Pancreas (tissue), 10 donors: ENCODE measurements around the gene LGI4. TPM values are rescaled to one million over a fixed set of nuclear protein-coding genes. Genes with fewer than 3 reads are reported as not detected.
A peak's percentile ranks its signal among the peaks of the same experiment; 100 is the strongest.

Source experiments
- ATAC-seq, 4 donors: fragments of 200-7000 bp; cut with Tn5 transposase; one replicate each; pipeline versions ENCODE4 v1.8.0 to v1.9.1; 2020; ENCODE audit warnings: mild to moderate bottlenecking in 4 of 4, moderate library complexity in 4 of 4
- DNase-seq, 6 donors: peaks; one replicate each; pipeline ENCODE4 v3.0.0-alpha.2; 2020
- FAIRE-seq: peaks from 2 replicates; lab custom pipeline; 2012; peaks lifted over from hg19 to GRCh38; lab: Jason Lieb, UNC
- H3K27ac ChIP-seq, 4 donors: fragments of 200-600 bp; sonication (generic); 1 replicate in 3 of 4; 2 replicates in 1 of 4; pipeline versions ENCODE4 v1.5.0 to v1.8.0; 2020
- H3K27me3 ChIP-seq, 4 donors: fragments of 200-600 bp; one replicate each; pipeline ENCODE4 v1.8.0; 2021
- H3K36me3 ChIP-seq, 3 donors: fragments of 200-600 bp; sonication (generic) in 1 of 3; one replicate each; pipeline versions ENCODE4 v1.5.0 to v1.8.0; 2020 to 2021
- H3K4me1 ChIP-seq, 3 donors: fragments of 200-600 bp; one replicate each; pipeline ENCODE4 v1.8.0; 2021
- H3K4me3 ChIP-seq, 4 donors: fragments of 200-600 bp; sonication (generic) in 2 of 4; one replicate each; pipeline versions ENCODE4 v1.5.0 to v1.8.0; 2020 to 2021
- H3K9me3 ChIP-seq, 4 donors: fragments of 200-600 bp; one replicate each; pipeline ENCODE4 v1.8.0; 2021
- CTCF ChIP-seq, 4 donors: fragments of 200-600 bp; sonication (generic) in 3 of 4; IDR thresholded peaks; one replicate each; pipeline versions ENCODE4 v1.5.0 to v1.8.0; 2021; ENCODE audit warnings: antibody characterized with exemption in 4 of 4
- WGBS, 2 donors: extraction: QIAGEN DNeasy Blood & Tissue Kit; methylation state at CpG; one replicate each; pipeline ENCODE4 v1.1.7; 2013; 5-methylcytosine and 5-hydroxymethylcytosine counted together
- intact Hi-C, 3 donors: fragments of 100-400 bp; cut with DNase I; formaldehyde crosslinking; loops; one replicate each; pipeline versions ENCODE4 v1.11.1 to v1.14.2; 2022
- polyA plus RNA-seq, 2 donors: library from polyadenylated mRNA; stranded (reverse); fragments of 200-250 nt; gene quantifications; one replicate each; pipeline ENCODE4 v1.2.3, GENCODE V29; 2013
- total RNA-seq, 6 donors: library from RNA; stranded (reverse); fragmentation: NEBNext Ultra II Directional in 4 of 6; extraction: Animal tissue kit (Norgen Biotek cat#: 25700) in 4 of 6; gene quantifications; one replicate each; pipeline versions ENCODE4 v1.2.1 to v1.2.4, GENCODE V29; 2021 to 2023
- donor health status: healthy with polysubstance abuse.
- donor health status: DM: no; HTN: no; CAD: no; lungs with moderate emphysema.
- donor health status: DM: no; HTN: no; CAD: no.
- donor health status: control.
- donor health status: control.
- donor health status: Bipolar disorder and iron deficiency.
- donor health status: DM: yes; HTN: yes; CAD: no.
- donor health status: DM: no; HTN: no; CAD: no.
- donor health status: DM: no; HTN: no; CAD: no.
- donor health status: DM: yes; HTN: yes; CAD: no.

Gene LGI4
- total and polyA plus RNA-seq, 8 donors = 0.38 to 17.9 (median 2.2) TPM

GRCh38 chr19:35138305-35138892 is 3.5 kb upstream of the LGI4 start, which contains the start of gene FXYD1:
FXYD1 (plus strand) TSS chr19:35138824; CDS start chr19:35140080, 1,256 bp downstream.
- no peak for TF ChIP-seq CTCF (IDR thresholded peaks at IDR 0.05)
- H3K27me3 ChIP-seq = no peaks in the 10 kb centered on the region
- peaks cover 5 to 14% (median 10%) of the 10 kb centered on the region in 3 donors for H3K4me1 ChIP-seq
- H3K27ac ChIP-seq = peak within 1 kb of the TSS; percentile 9 to 42 (median 32)
- ATAC-seq (no peak), FAIRE-seq (no peak), DNase-seq (peak in 2 of 6 donors; percentile 14 to 74)
- intact Hi-C loops = loop anchor here in 1 of 3 donors (10.0 kb wide), 1 partner anchor 74 kb away; no protein-coding TSS in a partner anchor
- H3K4me3 ChIP-seq = no peak within 1 kb of the TSS
- H3K36me3 ChIP-seq = no peaks in the 10 kb centered on the region
- no peaks in the 10 kb centered on the region for H3K9me3 ChIP-seq
- 78 to 79% methylated on average over 16 to 18 of the region's 18 CpGs for WGBS, 2 donors

GRCh38 chr19:35136977-35137702 is 2.3 kb upstream of the LGI4 start:
- no peaks in the 10 kb centered on the region for H3K36me3 ChIP-seq
- WGBS, 2 donors = 17 to 27% methylated on average over 9 of the region's 9 CpGs
- ATAC-seq (peak in 3 of 4 donors; percentile 7 to 36 (median 27)), FAIRE-seq (no peak), DNase-seq (peak in 4 of 6 donors; percentile 22 to 56 (median 52))
- no peaks in the 10 kb centered on the region for H3K27me3 ChIP-seq
- TF ChIP-seq CTCF (IDR thresholded peaks at IDR 0.05) = no peak
- peak overlapping the region; percentile 9 to 42 (median 32) for H3K27ac ChIP-seq
- H3K9me3 ChIP-seq = no peaks in the 10 kb centered on the region
- intact Hi-C loops = loop anchor here in 1 of 3 donors (10.0 kb wide), 1 partner anchor 72 kb away; no protein-coding TSS in a partner anchor
- no peak overlapping the region for H3K4me3 ChIP-seq
- H3K4me1 ChIP-seq = peaks cover 5 to 10% (median 9%) of the 10 kb centered on the region in 3 donors

DNA sequence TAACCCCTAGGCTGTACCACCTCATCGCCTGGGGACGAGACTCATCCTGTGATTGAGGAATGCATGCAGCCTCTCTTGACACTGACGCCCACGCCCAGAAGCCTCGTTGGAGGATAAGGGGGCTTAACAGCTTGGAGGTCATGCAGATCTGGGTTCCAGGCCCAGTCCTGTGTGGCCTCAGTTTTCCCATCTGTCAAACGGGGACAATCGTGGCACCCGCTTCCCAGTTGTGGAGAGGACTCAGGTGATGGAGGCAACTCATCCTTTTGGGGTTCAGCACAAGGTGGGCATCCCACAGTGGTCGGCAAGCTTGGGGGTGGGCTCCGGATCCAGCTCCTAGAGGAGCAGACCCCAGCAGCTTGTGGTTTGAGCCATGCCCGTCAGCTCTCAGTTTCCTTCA is 1.4 kb upstream of the LGI4 start:
- FAIRE-seq (no peak), DNase-seq (peak in 2 of 6 donors; percentile 19 to 47), ATAC-seq (no peak)
- H3K36me3 ChIP-seq = no peaks in the 10 kb centered on the region
- H3K27me3 ChIP-seq = no peaks in the 10 kb centered on the region
- H3K27ac ChIP-seq = no peak overlapping the region
- H3K9me3 ChIP-seq = no peaks in the 10 kb centered on the region
- intact Hi-C loops = loop anchor here in 1 of 3 donors (10.0 kb wide), 1 partner anchor 71 kb away; no protein-coding TSS in a partner anchor
- H3K4me3 ChIP-seq = no peak overlapping the region
- peaks cover 3 to 10% (median 5%) of the 10 kb centered on the region in 3 donors for H3K4me1 ChIP-seq
- 72 to 75% methylated on average over 11 of the region's 11 CpGs for WGBS, 2 donors
- TF ChIP-seq CTCF (IDR thresholded peaks at IDR 0.05) = no peak

- Histone ChIP-seq H3K36me3 (no peaks in the 10 kb centered on the region), H3K27me3 (no peaks in the 10 kb centered on the region), H3K9me3 (no peaks in the 10 kb centered on the region), H3K4me3 (no peak overlapping the region), H3K27ac (no peak overlapping the region), H3K4me1 (peaks cover 3 to 10% (median 5%) of the 10 kb centered on the region in 3 donors)
- whole genome bisulfite sequencing, 2 donors = 1% methylated on average over 7 of the region's 7 CpGs
- FAIRE-seq = no peak
- ATAC-seq = peak; percentile 71 to 85 (median 80)
- peak; percentile 67 to 90 (median 80) for DNase-seq
- peak; percentile 78 to 88 (median 86) for TF ChIP-seq CTCF (IDR thresholded peaks at IDR 0.05)
- intact Hi-C loops = loop anchor here in 1 of 3 donors (10.0 kb wide), 1 partner anchor 71 kb away; no protein-coding TSS in a partner anchor
Measured at GRCh38 chr19:35135389-35135909, 590 bp upstream of the LGI4 start.
